ENCODE data around the gene GPR83. TPM values are rescaled to one million over a fixed set of nuclear protein-coding genes. Genes with fewer than 3 reads are reported as not detected.
"Not testable (repeated sequence)": the region's sequence is repeated elsewhere in the genome, so short reads cannot be mapped to it uniquely, and the experiment has no call there.

GPR83 gene
- polyA plus RNA-seq (2013, experiment 1 of 2; ENCODE audit: insufficient read length): 0.02 TPM
- polyA plus RNA-seq (2013, experiment 2 of 2; ENCODE audit: insufficient read length): not detected

DNA sequence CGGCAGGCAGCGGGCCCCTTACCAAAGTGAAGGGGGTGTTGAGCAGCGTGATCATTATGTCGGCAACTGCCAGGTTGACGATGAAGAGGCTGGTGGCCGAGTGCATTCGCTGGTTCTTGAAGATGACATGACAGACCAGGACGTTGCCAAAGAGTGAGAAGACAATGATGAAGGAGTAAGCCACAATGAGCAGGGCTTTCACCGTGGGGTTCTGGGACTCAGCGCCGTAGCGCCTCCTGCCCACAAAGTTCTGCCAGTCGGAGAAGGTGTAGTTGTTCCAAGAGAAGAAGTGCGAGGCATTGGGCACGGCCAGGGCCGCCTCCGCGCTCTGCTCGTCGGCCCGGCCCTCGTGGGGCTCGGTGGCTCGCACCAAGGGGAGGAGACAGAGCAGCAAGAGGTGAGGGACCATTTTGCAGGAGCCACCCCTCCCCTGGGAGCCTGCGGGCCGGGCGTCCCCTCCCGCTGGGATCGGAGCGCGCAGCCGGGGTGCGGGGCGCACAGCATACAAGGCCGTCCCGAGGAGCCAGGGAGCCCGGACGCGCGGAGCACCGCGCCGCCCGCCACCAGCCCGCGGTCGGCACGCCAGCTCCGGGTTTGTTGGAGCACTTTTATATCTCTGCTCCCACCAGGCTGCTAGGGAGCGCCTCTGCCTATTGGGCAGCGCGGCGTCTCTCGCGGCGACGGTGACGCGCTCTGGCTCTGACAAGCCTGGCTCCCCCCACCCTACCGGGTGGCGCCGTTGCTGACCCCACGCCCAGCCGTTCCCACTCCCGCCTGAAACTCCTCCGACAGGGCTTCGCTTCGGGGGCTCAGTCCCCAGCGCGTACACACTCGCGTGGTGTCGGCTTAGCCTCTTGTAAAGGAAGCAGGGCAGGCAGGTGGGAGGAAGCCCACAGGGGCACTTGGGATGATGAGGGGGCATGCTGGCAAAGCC lies at the start of gene GPR83:
Gene GPR83 (minus strand): TSS at position 581 of the 934 bp plus-strand sequence. CDS start 172 bp downstream, at position 409.
- peak; percentile 27 for DNase-seq

DNA sequence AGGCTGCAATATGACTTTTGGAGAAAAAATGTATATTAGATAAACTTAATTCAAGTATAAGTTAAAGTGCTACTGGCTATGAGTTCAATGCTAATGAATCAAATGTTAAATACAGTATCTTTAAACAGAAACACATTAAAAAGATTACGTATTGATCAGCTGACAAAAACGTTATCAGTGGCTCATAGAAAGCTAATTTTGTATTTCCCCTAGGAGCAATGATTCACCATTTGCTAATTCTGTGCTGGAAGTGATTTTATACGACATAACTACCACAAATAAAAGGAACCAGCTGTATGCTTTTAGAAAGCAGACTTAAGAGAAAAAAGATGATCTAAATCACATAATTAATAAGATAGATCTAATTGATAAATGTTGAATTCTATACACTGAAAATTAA lies 48.8 kb upstream of the GPR83 start:
- peak; percentile 0 for DNase-seq

DNA sequence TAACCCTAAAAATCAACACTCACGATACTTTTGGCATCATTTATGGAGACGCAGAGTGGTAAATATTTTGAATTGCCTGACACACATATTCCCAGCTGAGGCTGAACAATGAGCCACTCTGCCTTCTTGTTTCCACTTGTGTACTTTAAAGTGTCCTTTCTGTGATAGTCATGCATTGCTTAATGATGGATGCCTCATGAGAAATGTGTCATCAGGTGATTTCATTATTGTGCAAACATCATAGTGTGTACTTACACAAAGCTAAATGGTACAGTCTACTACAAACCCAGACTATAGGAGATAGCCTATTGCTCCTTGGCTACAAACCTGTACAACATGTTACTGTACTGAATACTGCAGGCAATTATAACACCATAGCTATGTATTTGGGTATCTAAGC lies 48.2 kb upstream of the GPR83 start:
- peak; percentile 2 for DNase-seq

DNA sequence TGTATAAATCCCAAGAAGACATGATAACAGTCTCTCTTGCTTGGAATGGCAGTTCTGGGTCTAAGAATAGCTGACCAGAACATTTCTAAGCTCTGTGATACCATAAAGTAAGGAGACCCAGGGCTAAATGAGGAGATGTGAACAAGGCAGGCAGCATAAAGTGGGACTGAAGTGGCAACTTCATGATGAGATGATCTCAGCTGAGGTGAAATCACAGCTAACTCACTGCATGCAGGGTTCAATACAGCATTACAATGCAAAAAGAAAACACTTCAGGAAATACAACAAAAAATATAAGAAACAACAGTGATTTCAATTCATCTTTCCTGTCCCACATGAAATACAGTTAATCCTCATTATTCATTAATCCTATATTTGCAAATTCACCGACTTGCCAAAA lies 47.8 kb upstream of the GPR83 start:
- no peak for DNase-seq

DNA sequence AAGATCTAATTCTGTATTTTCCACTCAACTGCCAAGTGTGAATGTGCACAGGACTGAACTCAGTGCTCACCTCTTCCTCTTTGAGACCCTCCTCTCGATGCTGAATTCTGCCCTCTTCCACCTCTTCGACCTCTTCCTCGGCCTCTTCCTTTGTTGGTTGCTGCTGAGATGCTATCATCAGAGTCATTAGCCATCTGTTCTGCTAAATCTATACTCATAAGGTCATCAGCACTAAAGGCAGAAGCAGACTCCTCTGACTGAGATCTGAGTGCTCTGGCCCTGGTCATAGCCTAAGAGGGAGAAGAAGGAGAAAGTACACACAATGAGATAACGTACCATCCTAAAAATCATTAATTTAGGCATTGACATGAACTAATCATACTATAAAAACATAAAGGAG lies 45.9 kb upstream of the GPR83 start:
- DNase-seq: no peak

DNA sequence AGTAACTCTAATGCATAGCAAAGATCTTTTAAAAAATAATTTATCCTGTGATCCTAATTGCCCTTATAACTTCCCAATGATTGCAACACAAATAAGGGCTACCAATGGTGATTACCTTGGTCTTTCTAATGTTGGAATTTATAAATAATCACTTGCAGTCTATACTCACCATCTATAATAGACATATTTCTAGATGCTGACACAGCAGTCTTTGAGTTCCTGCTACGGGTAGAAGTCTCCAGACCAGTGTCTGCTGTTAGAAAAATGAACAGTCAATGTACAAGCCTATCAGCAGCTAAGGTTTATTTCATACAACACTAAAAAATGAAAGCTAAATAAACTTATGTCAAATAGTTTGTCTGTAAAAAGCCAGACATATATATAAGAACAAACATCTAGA lies 44.4 kb upstream of the GPR83 start:
- no peak for DNase-seq

DNA sequence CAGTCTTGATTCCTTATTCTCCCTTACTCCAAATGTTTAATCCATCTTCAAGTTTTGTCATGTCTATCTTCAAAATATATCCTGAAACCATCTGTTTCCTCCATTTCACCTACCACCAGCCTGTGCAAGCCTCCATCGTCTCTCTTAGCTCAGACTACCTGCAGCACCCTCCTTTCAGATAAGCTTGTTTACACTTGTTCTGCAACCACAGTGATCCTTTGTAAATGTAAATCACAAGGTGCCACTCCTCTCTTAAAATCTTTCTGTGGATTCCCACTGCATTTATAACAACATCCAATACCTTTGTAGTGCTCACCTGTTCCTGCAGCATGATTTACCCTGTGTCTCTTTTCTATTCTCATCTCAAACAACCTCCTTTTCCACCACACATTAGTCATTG lies 31.8 kb upstream of the GPR83 start:
- no peak for DNase-seq

DNA sequence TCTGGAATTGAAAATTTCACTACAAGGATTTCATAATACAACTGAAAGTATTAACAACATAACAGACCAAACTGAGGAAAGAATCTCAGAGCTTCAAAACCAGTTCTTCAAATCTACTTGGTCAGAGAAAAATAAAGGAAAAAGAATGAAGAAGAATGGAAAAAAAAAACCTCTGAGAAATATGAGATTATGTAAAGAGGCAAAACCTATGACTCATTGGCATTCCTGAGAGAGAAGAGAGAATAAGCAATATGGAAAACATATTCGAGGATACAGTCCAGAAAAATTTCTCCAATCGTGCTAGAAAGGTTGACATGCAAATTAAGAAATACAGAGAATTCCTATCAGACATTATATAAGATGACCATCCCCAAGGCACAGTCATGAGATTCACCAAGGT lies 23.4 kb upstream of the GPR83 start:
- DNase-seq: peak; percentile 65

DNA sequence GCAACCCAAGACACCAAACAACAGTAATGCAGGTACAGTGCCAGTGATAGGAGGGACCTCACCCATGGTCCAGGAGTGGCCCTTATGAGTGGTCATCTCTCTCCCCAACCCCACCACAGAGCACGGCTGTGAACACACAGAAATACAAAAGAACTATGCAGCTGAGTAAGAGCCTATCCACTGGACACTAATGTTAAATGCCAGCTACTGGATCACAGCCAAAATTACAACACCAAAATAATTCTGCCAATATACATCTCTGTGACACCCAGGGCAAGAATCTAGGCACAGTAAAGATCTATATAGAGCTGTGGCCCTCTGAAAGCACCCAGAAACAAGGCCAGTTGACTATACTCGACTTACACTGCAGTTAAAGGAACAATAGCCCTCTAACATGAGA lies 22.8 kb upstream of the GPR83 start:
- DNase-seq: peak; percentile 16

DNA sequence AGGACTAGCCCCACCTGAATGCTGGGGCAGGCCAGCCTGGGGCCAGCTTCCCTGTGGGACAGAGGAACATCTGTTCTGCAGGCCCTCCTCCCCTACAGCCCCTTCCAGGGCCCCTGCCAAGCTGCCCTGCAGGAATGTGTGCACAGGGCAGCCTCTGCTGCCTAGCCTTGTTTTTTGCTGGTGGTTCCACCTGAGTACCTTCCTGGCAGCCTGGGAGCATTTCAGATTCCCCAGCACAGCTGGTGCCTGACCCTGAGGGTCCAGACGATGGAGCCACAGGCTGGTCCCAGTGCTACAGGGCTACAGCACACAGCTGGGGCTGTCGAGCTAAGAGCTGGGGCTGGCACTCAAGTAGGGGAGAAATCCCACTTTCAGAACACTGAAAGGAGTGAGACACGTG lies 22.3 kb upstream of the GPR83 start:
- no peak for DNase-seq

DNA sequence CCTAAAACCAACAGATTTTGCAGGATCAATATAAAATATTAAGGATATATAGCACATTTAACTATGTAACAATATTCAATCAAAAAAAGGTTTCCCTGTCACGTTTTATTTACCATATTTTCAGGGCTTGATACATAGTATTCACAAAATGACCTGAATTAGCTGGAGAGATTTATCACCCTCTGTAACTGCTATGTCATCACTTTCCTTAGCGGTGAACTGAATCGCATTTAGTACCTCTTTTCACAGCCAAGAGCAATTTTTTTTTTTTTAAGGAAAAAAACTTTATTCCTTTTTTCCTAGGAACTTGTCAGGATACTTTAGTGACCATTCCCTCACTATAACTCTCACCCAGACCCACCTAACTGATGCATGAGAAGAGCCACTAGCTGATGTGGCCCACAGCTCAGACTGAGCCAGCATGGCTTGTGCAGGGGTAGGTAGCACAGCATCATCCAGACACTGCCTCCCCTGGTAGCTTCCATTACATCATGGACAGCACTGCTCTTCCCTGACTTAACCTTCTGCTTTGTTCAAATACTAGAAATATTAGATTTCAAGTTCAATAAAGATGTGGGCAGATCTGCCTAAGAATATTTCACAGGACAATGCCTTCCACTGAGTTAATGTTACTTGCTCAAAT lies 17.0 kb upstream of the GPR83 start:
- DNase-seq: no peak

DNA sequence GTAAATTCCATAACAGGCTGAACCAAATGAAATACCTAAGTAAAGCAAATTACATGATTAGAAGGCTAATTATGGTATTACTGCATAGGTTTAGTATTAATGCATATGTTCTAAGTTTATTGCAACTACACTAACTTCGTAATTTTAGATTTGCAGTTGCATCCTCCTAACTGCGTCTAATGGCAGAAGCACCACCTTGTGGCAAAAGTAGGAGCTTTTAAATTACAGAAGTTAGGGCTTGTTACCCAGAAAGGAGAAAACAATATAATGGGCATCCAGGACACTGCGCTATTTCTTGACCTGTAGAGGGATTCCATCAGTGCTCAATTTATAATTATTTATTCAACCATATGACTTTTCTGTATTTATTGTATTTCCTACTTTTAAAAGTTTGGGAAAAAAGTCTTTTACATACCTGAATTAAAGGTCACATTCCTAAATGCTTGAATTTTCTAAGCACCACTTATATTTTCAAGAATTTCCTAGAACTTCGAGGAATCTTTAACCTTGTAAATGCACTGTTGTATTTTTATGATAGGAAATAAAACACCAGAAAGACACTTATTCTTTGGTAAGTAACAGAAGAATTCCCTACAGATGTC lies 16.3 kb upstream of the GPR83 start:
- DNase-seq: peak; percentile 40

DNA sequence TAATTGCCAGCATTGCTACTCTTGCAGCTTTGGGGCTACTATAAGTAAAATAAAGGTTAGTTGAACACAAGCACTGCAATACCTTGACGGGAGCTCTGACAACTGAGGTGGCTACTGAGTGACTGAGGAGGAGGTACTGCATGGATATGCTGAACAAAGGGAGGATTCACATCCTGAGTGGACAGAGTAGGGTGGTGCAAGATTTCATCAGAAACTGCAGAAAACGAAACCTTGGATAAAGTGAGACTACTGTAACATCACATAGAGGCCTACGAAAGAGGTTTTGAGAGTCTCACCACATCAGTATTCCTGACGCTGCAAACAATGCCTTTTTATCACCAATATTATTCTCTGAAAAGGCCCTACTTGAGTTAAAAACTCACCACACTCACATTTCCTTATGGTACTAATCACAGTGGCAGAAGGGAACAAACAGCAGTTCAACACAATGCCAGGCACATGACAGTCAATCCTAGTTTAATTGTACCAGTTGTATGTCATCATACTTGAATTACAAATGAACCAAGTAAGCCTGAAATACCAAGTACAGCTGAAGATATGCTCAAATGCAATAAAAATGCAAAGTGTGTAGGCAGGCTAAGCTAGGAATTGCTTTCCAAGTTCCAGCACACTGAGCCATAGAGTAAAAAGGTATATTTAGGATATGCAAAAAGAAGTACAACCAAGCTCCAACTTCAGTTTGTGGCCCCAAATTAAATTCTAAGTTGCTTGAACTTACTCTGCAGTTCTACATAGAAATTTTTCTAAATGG lies 4.0 kb upstream of the GPR83 start:
- no peak for DNase-seq

DNA sequence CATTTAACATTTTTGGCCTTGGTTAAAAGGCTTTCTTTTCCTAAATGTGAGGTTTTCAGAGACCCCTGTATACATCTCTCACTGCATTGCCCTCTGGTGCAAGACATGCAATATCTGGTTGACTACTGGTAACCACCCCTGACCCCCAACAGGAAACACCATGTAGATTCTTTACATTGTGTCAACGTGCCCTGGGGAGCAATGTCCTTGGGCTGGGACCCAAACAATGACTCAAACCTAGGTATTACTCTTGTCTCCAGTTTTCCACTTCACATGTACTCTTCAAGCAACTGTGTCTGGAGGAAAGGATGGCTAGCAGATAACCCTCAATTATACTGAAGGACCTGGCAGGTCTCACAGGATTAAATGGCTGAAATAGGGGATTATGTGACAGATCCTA lies 1.1 kb upstream of the GPR83 start:
- DNase-seq: peak; percentile 32

DNA sequence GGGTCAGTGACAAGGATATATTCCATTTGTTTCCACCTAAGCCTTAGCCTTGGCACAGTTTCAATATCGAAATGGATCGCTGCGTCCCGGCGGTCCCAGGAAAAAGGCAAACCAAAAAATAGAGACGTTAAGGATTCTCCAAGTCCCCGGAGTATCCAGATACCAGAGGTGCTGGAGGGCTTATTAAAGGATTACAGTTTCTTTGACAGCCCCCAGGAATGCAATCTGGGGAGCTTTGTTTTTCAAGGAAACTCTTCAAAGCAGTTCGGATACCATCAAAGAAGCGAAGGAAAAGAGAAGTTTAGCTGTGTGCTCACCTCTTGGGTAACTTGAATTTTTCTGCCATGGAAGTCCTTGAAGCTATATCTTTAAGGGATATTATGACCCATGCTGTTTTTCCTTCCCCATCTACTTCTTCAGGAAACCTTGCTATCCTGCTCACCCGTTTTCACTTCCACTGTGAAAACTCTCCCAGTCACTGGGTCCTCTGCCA lies 600 bp upstream of the GPR83 start:
- DNase-seq: no peak

DNA sequence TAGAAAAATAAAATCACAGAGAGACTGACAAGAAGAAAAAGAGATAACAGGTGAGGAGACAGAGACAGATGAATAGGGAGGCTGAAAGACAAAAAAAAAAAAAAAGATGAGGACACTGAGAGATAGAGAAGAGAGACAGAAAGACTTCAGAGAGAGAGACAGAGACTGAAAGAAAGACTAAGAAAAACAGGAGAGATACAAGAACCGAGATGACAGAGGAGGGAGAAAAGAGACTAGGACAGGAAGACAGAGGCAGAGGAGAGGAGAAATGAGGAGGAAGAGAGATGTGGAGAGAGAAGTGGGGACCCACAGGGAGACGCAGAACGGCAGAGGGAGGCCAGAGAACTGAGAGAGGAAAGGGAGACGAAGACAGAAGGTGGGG lies 771 bp downstream of the GPR83 start:
- no peak for DNase-seq

DNA sequence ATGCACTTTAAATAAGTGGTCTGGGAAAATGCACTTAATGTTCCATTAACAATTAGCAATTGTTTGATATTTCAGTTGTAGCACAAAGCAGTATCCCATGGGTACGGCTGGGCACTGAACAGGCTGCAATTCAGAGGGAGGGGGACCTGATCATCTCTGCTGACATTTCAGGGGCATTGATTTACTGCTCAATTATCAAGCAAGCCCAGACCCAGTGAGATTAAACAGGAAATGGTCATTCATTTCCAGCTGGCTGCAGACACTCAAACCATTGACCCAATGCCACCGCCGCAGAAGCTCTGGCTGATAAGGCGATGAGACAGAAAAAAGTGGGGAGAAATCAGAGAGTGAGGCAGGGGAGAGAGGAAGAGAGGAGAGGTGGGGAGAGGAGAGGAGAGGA lies 1.2 kb downstream of the GPR83 start:
- DNase-seq: no peak

DNA sequence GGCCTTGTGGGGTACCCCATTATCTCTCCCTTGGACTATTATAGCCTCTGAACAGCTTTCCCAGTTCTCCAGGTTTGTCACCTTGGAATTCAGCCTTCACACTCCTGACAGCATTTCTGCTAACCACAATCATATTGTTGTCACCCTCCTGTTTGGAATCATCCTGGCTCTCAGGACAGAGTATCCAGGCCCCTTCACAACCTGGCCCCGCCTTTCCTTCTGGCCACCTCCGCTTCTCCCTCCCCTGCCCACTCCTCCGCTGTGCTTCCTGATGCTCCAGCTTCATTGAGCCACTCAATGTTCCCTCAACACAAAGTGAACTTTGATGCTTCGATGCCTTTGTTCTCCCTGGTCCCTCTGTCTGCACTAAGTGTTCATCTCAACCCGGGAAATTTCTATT lies 3.1 kb downstream of the GPR83 start:
- no peak for DNase-seq

DNA sequence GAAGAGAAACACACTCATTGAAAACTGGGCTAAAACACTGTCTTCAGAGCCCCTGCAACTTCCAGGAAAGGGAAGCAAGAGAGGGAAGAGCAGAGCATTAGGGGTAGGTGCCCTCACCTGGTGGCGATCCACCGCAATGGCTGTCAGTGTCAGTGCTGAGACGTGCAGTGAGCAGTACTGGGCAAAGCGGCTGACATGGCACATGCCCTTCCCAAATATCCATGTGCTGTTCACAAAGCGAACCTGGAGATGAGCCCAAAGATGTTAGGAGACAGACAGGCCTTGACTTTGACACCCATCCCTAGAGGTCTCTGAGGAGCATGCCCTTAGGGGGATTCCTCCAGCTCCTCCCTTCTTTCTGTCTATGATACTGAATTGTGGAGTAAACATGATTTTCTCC lies 4.9 kb downstream of the GPR83 start:
- DNase-seq: no peak

DNA sequence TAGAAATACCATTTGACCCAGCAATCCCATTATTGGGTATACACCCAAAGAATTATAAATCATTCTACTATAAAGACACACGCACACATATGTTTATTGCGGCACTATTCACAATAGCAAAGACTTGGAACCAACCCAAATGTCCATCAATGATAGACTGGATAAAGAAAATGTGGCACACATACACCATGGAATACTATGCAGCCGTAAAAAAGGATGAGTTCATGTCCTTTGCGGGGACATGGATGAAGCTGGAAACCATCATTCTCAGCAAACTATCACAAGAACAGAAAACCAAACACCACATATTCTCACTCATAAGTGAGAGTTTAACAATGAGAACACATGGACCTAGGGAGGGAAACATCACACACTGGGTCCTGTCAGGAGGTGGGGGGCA lies 9.3 kb downstream of the GPR83 start:
- not testable (repeated sequence) for DNase-seq

DNA sequence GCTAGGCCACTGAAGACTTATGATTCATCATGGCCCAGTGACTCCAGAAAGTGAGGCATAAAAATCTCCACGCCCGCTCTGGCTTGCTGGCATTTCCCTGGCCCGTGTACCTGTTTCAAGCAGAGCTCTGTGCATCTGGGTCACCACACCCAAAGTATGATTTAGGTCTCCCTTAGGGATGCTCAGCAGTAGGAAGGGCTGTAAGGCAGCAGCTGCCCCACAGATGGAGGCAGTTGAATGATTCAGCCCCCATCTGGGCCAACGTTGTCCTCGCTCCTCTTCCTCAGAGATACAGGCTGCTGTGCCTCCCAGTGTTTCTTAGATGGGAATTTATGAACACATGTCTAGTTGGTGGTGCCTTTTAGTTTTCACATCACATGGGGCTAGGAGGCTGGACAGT lies 21.6 kb downstream of the GPR83 start:
- DNase-seq: no peak

DNA sequence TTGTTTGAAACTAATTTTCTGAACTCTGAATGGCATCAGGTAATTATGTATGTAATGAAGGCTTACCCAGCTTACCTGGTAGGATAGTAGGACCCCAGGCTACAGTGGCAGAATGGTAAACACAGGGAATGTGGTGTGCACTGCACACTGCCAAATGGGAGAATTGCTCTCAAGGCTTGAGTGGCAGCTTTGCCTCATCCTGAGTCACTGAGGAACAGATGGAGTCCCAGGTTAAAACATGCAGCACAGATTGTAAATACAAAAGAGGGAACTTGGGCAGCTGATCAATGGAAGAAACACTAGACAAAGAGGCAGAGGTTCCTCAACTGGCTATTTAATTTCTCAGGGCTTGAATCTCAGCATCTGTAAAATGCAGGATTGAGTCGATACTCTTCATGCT lies 24.4 kb downstream of the GPR83 start:
- no peak for DNase-seq

DNA sequence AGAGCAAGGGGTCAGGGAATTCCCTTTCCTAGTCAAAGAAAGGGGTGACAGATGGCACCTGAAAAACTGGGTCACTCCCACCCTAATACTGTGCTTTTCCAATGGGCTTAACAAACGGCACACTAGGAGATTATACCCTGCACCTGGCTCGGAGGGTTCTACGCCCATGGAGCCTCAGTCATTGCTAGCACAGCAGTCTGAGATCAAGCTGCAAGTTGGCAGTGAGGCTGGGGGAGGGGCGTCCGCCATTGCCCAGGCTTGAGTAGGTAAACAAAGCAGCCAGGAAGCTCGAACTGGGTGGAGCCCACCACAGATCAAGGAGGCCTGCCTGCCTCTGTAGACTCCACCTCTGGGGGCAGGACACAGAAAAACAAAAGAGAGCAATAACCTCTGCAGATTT lies 30.6 kb downstream of the GPR83 start:
- DNase-seq: not testable (repeated sequence)
